Measurements from ENCODE around the gene DMPK.

GRCh38 chr19:45778010-45778661 lies 4.2 kb downstream of the DMPK start:
- TF ChIP-seq POLR2A (IDR thresholded peaks at IDR 0.05; ENCODE audit: low read depth, low read length) (no peak), TAF1 (IDR thresholded peaks at IDR 0.05; ENCODE audit: low read depth, low read length) (no peak), PAX5 (IDR thresholded peaks at IDR 0.05; ENCODE audit: insufficient read depth, low read length, severe bottlenecking) (no peak), SPI1 (IDR thresholded peaks at IDR 0.05; ENCODE audit: low read depth, low read length) (no peak)
